ENCODE data around the gene IL1R2.

Gene IL1R2

DNA sequence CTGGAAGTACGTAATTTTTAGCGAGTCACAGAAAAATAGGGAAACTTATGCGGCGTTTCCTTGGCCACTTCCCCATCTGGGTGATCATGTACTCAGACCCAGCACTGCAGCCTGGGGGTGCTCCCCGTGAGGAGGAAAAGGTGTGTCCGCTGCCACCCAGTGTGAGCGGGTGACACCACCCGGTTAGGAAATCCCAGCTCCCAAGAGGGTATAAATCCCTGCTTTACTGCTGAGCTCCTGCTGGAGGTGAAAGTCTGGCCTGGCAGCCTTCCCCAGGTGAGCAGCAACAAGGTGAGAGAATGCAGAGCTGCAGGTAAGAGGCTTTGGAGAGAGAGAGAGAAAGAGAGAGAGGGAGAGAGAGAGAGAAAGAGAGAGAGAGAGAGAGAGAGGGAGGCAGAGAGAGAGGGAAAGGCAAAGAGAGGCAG is at the start of gene IL1R2:
IL1R2 (plus strand) TSS at position 240 of the 425 bp plus-strand sequence. CDS start 16,616 bp downstream, outside the sequence.
- no peak for DNase-seq (ENCODE audit: low read depth in 2 of 2)

GRCh38 chr2:101942851-101943250 is 48.9 kb upstream of the IL1R2 start:
- DNase-seq (ENCODE audit: low read depth in 2 of 2): no peak

DNA sequence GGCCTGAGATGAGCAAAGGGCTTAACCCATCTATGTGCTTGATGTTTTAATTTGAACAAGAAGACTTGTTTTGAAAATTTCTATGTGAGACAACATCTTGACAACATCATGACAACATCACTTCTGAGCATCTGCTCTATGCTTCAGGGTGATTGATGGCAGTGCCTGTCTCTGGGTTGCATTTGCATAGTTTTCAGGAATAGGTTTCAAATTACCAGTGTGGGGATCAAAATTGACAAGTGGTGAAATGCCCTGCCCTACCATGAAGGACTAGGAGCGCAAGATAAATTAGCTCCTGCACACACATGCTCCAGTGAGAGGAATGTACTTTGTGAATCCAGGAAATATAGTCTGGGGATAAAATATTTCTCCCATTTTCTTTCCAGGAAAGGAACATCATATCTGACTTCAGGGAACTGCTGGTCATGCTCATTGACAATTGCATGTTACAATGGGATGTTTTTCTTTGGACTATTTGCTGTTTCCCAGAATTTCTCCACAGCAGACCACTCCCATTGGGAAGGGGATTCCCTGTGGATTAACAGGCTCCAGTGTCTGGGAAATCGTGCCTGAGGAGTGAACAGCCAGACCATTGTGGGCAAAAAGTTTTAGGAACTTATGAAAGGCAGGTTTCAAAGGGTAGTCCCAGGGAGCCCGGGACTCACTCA is 45.3 kb upstream of the IL1R2 start:
- DNase-seq (ENCODE audit: low read depth in 2 of 2): no peak

GRCh38 chr2:101947374-101947773 is 44.4 kb upstream of the IL1R2 start:
- no peak for DNase-seq (ENCODE audit: low read depth in 2 of 2)

- no peak for DNase-seq (ENCODE audit: low read depth in 2 of 2)
Observed at GRCh38 chr2:101948625-101949155, 43.1 kb upstream of the IL1R2 start.

DNA sequence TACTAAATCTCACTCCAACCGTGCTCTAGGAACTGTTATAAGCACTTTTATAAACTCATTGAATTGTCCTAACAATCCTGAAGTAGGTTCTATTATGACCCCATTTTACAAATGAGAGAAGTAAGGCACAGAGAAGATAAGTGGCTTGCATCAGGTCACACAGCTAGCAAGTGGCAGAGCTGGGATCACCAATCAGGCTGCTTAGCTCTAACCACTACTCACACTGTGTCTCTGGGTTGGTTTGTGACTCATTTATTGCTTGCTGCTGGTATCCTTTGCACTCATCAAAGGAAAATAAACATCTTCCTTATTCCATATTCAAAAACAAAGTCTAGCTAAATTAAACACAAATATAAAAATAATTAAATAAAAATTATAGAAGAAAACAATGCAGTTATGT is 42.5 kb upstream of the IL1R2 start:
- DNase-seq (ENCODE audit: low read depth in 2 of 2): no peak

DNA sequence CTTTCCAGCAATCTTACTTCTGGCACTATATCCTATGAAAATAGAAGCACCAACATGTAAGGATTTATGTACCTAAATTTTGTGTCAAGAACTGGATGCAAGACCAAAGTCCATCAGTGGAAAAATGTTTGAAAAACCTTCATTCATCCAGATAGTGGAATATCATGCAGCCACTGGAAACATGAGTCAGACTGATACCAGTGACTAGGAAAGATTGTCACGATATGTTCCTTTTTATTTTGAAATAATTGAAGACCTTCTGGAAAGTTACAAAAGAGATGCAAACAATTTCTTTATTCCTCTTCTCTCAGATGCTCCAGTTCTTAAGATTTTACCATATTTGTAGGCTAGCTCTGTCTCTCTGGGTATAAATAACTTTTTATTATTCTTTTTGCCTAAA is 40.5 kb upstream of the IL1R2 start:
- no peak for DNase-seq (ENCODE audit: low read depth in 2 of 2)

DNA sequence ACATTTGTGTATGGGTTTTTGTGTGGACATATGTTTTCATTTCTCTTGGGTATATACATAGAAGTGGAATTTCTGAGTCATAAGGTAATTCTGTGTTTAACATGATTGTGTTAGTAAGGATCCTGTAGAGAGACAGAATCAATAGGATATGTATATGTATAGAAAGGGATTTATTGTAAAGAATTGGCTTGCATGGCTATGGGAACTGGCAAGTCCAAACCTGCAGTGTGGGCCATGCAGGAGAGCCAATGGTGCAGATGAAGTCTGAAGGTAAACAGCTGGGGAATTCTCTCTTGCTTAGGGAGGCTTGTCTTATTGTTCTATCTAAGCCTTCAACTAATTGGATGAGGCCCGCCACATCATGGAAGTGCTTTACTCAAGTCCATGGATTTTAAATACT is 39.2 kb upstream of the IL1R2 start:
- DNase-seq (ENCODE audit: low read depth in 2 of 2): no peak

GRCh38 chr2:101956465-101957438 is 35.0 kb upstream of the IL1R2 start:
- DNase-seq (ENCODE audit: low read depth in 2 of 2): no peak

GRCh38 chr2:101958061-101958460 is 33.7 kb upstream of the IL1R2 start:
- no peak for DNase-seq (ENCODE audit: low read depth in 2 of 2)

DNA sequence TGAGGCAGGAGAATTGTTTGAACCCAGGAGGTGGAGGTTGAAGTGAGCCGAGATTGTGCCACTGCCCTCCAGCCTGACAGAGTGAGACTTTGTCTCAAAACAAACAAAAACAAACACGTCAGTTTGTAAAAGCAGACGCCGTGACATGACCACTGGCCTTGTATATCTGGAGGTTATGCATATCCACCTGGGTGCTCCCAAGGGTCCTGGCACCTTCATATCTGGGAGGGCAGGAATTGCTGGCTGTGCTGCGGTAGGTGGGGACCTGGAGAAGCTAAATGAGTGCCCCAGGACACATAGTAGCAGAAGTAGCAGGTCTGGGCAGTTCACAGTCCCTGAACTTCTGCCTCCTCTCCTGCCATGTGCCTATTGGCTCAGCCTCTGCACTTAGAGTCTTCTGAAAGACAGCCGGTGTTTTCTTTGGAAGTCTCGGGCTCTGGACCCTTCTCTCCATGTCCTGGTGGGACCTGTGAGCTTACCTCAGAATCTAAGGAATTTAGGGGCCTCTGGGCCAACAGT is 30.9 kb upstream of the IL1R2 start:
- DNase-seq (ENCODE audit: low read depth in 2 of 2): no peak

DNA sequence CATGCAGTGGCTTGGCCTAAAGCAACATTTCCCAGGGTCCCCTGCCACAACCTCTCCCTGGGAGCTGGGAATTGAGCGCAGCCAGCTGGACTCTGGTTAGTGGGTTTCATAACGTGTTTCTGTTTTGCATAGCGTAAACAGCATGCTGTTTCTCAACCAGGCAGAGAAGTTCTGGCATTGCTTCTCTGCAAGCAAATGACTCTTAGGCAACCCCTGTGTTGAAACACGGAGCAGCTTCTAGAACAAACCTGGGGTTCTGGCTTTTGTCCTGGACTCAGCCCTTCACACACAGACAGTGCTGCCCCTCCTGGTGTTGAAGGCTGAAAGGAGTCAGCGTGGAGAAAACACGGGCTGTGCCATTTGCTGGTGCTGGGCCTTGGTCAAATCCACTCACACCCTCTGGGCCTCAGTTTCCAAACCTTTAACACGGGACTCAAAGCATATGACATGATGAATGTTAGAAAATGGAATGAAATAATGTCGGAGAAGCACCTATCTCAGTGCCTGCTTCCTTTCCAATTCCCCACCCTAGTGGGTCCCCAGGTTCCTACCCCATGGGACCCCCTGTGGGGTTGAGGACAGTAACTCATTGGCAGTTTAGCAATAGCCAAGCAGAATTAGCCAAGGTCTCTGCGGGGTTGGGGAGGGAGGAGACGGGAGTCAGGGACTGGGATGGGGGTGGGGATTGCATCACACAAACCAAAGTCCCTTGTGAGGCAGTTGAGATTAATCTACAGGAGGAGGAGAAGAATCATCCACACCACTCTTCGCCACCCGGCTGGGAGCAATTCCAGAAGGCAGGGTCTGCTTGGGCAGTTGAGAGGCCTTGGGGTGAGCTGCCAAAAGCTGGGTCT is 30.2 kb upstream of the IL1R2 start:
- DNase-seq (ENCODE audit: low read depth in 2 of 2): no peak

GRCh38 chr2:101962309-101962708 is 29.5 kb upstream of the IL1R2 start:
- DNase-seq (ENCODE audit: low read depth in 2 of 2): no peak

DNA sequence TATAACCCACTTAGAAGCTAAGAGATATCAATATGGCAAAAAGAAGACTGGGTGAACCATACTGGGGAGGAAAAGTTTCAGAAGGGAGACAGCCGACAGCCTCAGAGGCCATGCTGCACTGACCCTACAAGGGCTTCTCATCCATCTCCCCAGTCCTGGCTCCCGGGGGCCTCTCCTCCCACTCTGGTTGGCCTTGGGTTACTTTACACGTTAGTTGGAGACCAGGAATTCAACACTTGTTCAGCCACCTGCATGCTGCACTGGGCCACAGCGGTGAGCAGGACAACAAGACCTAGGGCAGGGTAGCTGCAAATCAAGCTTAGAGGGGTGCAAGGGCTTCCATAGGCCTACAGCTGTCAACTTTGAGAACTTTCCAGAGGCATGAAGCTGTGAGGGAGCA is 28.6 kb upstream of the IL1R2 start:
- no peak for DNase-seq (ENCODE audit: low read depth in 2 of 2)

DNA sequence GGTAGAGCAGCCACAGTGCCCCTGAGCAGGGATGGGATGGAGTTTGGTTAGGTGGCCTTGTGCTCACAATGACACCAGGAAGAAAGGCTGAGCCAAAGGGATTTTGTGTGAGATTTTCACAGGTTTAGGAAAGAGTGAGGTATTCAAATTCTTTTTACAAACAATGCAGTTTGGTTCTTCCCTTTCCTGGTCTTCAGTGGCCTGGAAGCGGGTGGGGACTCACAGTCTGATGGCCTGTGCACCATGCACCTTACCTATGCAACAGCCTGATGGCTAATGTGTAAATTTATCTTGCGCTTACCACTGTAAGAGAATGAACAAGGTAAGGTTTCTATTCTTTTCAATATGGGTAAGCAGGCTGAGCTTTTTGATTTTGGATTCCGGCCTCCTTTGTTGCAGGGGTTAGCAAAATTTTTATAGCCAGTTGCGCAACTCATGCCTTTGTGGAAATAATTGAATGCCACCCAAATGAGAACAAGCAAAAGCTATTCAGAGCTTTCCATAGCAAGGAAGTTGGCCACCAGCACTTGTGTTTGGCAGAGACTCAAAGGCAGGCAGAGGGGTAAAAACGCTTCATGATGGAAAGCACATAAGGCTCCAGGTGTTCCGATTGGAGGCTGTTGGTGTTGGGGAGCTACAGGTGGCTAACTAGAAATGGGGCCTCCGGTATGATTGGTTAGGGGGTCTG is 23.8 kb upstream of the IL1R2 start:
- no peak for DNase-seq (ENCODE audit: low read depth in 2 of 2)

GRCh38 chr2:101969723-101970122 is 22.0 kb upstream of the IL1R2 start:
- no peak for DNase-seq (ENCODE audit: low read depth in 2 of 2)

DNA sequence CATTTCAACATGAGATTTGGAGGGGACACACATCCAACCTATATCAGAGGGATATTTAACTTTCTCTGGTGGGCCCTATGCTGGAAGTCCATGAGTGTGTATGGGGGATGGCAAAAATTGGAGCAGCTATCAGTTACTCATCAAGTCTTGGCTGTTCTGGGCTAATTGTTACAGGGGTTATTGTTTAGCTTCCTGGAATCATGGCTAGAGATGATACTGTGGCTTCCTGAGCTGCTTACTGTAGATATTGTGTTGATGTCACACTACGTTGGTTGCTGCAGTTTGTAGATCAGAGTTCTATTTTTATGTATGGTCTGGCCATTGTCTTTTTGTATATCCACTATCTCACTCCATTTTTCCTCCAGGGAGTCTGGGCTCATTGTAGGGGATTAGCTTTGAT is 20.9 kb upstream of the IL1R2 start:
- DNase-seq (ENCODE audit: low read depth in 2 of 2): no peak

GRCh38 chr2:101971836-101972235 is 19.9 kb upstream of the IL1R2 start:
- no peak for DNase-seq (ENCODE audit: low read depth in 2 of 2)

- no peak for DNase-seq (ENCODE audit: low read depth in 2 of 2)
Observed at GRCh38 chr2:101972621-101973434, 18.9 kb upstream of the IL1R2 start.

DNA sequence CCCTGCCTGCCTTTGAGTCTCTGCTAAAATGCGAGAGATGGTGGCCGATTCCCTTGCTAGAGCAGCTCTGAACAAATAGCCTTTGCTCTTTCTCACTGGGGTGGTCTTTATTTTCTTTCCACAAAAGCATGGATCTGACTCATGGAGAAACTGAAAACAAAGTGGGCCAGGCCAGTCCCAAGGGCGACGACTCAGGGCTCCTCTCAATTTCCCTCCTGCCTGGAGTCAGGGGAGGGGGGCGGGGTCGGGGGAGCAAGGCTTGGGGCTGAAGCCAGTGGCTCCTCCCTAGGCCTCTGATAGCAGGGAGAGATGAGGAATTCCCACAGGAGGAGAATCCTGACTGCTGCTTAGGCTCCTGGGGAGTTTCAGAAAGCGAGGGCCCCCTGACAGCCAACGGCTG is 17.1 kb upstream of the IL1R2 start:
- no peak for DNase-seq (ENCODE audit: low read depth in 2 of 2)

All from stimulated activated CD4-positive, alpha-beta T cell treated with anti-CD3 and anti-CD28 coated beads, Interleukin-12 subunit alpha, Interleukin-12 subunit beta, amount 100 ng/mL, for 24 hours (primary cell).